Measurements from ENCODE around the gene AVP.

The AVP gene

DNA sequence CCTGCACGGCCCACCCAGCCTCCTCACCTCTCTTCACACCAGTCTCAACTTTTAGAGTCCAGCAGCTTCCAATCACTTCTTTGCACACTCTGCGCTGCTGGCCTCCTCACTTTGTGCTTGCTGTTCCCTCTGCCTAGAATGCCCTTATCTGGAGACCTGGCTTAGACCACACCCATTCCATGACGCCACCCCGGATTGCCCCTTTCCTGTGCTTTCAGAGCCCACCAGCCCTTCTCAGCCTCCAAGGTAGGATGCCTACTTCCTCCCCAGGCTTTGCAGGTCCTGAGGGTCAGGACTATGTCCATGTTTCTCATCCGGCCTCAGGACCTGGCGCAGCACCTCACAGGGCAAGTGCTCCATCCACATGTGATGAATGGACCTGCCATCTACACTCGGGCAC, 27.0 kb upstream of the AVP start:
- no peaks in the 10 kb centered on the region for H3K4me1 ChIP-seq (ENCODE audit: control insufficient read depth, insufficient read depth, low read length, poor library complexity, severe bottlenecking)
- no peak overlapping the region for H3K4me3 ChIP-seq (ENCODE audit: insufficient read depth, low read depth, low read length, poor library complexity, severe bottlenecking)
- H3K36me3 ChIP-seq (ENCODE audit: control insufficient read depth, insufficient read depth, low read length): peaks cover 34% of the 10 kb centered on the region
- no peak for DNase-seq
- no peaks in the 10 kb centered on the region for H3K9me3 ChIP-seq (ENCODE audit: control insufficient read depth, low read length)
- no peaks in the 10 kb centered on the region for H3K27me3 ChIP-seq (replicated peaks; ENCODE audit: control insufficient read depth, insufficient read depth, low read length, poor library complexity, severe bottlenecking)
- no peak overlapping the region for H3K27ac ChIP-seq (ENCODE audit: insufficient read depth, low read length, poor library complexity, severe bottlenecking)

GRCh38 chr20:3109350-3110302, 25.1 kb upstream of the AVP start:
- Histone ChIP-seq H3K36me3 (ENCODE audit: control insufficient read depth, insufficient read depth, low read length) (peaks cover 34% of the 10 kb centered on the region), H3K4me3 (ENCODE audit: insufficient read depth, low read depth, low read length, poor library complexity, severe bottlenecking) (no peak overlapping the region), H3K4me1 (ENCODE audit: control insufficient read depth, insufficient read depth, low read length, poor library complexity, severe bottlenecking) (no peaks in the 10 kb centered on the region), H3K27ac (ENCODE audit: insufficient read depth, low read length, poor library complexity, severe bottlenecking) (no peak overlapping the region), H3K9me3 (ENCODE audit: control insufficient read depth, low read length) (no peaks in the 10 kb centered on the region), H3K27me3 (replicated peaks; ENCODE audit: control insufficient read depth, insufficient read depth, low read length, poor library complexity, severe bottlenecking) (no peaks in the 10 kb centered on the region)
- no peak for DNase-seq

- Histone ChIP-seq H3K27ac (ENCODE audit: insufficient read depth, low read length, poor library complexity, severe bottlenecking) (no peak overlapping the region), H3K9me3 (ENCODE audit: control insufficient read depth, low read length) (no peaks in the 10 kb centered on the region), H3K4me3 (ENCODE audit: insufficient read depth, low read depth, low read length, poor library complexity, severe bottlenecking) (no peak overlapping the region), H3K27me3 (replicated peaks; ENCODE audit: control insufficient read depth, insufficient read depth, low read length, poor library complexity, severe bottlenecking) (no peaks in the 10 kb centered on the region), H3K4me1 (ENCODE audit: control insufficient read depth, insufficient read depth, low read length, poor library complexity, severe bottlenecking) (no peaks in the 10 kb centered on the region), H3K36me3 (ENCODE audit: control insufficient read depth, insufficient read depth, low read length) (peaks cover 27% of the 10 kb centered on the region)
- no peak for DNase-seq
Measured at GRCh38 chr20:3107464-3108025, 23.0 kb upstream of the AVP start.

GRCh38 chr20:3106658-3107463, 22.3 kb upstream of the AVP start:
- H3K36me3 ChIP-seq (ENCODE audit: control insufficient read depth, insufficient read depth, low read length): peaks cover 27% of the 10 kb centered on the region
- DNase-seq: no peak

GRCh38 chr20:3106185-3106584, 21.7 kb upstream of the AVP start:
- Histone ChIP-seq H3K4me3 (ENCODE audit: insufficient read depth, low read depth, low read length, poor library complexity, severe bottlenecking) (no peak overlapping the region), H3K36me3 (ENCODE audit: control insufficient read depth, insufficient read depth, low read length) (peaks cover 27% of the 10 kb centered on the region), H3K27ac (ENCODE audit: insufficient read depth, low read length, poor library complexity, severe bottlenecking) (no peak overlapping the region), H3K27me3 (replicated peaks; ENCODE audit: control insufficient read depth, insufficient read depth, low read length, poor library complexity, severe bottlenecking) (no peaks in the 10 kb centered on the region), H3K9me3 (ENCODE audit: control insufficient read depth, low read length) (no peaks in the 10 kb centered on the region), H3K4me1 (ENCODE audit: control insufficient read depth, insufficient read depth, low read length, poor library complexity, severe bottlenecking) (peaks cover 8% of the 10 kb centered on the region)
- DNase-seq: no peak

More at GRCh38 chr20:3106658-3107463, 22.3 kb upstream of the AVP start:
- Histone ChIP-seq H3K9me3 (ENCODE audit: control insufficient read depth, low read length) (no peaks in the 10 kb centered on the region), H3K27ac (ENCODE audit: insufficient read depth, low read length, poor library complexity, severe bottlenecking) (no peak overlapping the region), H3K4me1 (ENCODE audit: control insufficient read depth, insufficient read depth, low read length, poor library complexity, severe bottlenecking) (peaks cover 5% of the 10 kb centered on the region), H3K27me3 (replicated peaks; ENCODE audit: control insufficient read depth, insufficient read depth, low read length, poor library complexity, severe bottlenecking) (no peaks in the 10 kb centered on the region), H3K4me3 (ENCODE audit: insufficient read depth, low read depth, low read length, poor library complexity, severe bottlenecking) (no peak overlapping the region)

- DNase-seq: no peak
- H3K9me3 ChIP-seq (ENCODE audit: control insufficient read depth, low read length): no peaks in the 10 kb centered on the region
- peaks cover 8% of the 10 kb centered on the region for H3K4me1 ChIP-seq (ENCODE audit: control insufficient read depth, insufficient read depth, low read length, poor library complexity, severe bottlenecking)
- no peaks in the 10 kb centered on the region for H3K27me3 ChIP-seq (replicated peaks; ENCODE audit: control insufficient read depth, insufficient read depth, low read length, poor library complexity, severe bottlenecking)
- H3K27ac ChIP-seq (ENCODE audit: insufficient read depth, low read length, poor library complexity, severe bottlenecking): no peak overlapping the region
- no peak overlapping the region for H3K4me3 ChIP-seq (ENCODE audit: insufficient read depth, low read depth, low read length, poor library complexity, severe bottlenecking)
- H3K36me3 ChIP-seq (ENCODE audit: control insufficient read depth, insufficient read depth, low read length): peaks cover 27% of the 10 kb centered on the region
Measured at GRCh38 chr20:3105256-3106137, 21.0 kb upstream of the AVP start.

GRCh38 chr20:3103369-3104032, 19.0 kb upstream of the AVP start:
- H3K4me1 ChIP-seq (ENCODE audit: control insufficient read depth, insufficient read depth, low read length, poor library complexity, severe bottlenecking): peaks cover 8% of the 10 kb centered on the region
- no peak for DNase-seq
- no peaks in the 10 kb centered on the region for H3K27me3 ChIP-seq (replicated peaks; ENCODE audit: control insufficient read depth, insufficient read depth, low read length, poor library complexity, severe bottlenecking)
- H3K36me3 ChIP-seq (ENCODE audit: control insufficient read depth, insufficient read depth, low read length): peaks cover 8% of the 10 kb centered on the region
- H3K4me3 ChIP-seq (ENCODE audit: insufficient read depth, low read depth, low read length, poor library complexity, severe bottlenecking): no peak overlapping the region
- no peak overlapping the region for H3K27ac ChIP-seq (ENCODE audit: insufficient read depth, low read length, poor library complexity, severe bottlenecking)
- H3K9me3 ChIP-seq (ENCODE audit: control insufficient read depth, low read length): no peaks in the 10 kb centered on the region

DNA sequence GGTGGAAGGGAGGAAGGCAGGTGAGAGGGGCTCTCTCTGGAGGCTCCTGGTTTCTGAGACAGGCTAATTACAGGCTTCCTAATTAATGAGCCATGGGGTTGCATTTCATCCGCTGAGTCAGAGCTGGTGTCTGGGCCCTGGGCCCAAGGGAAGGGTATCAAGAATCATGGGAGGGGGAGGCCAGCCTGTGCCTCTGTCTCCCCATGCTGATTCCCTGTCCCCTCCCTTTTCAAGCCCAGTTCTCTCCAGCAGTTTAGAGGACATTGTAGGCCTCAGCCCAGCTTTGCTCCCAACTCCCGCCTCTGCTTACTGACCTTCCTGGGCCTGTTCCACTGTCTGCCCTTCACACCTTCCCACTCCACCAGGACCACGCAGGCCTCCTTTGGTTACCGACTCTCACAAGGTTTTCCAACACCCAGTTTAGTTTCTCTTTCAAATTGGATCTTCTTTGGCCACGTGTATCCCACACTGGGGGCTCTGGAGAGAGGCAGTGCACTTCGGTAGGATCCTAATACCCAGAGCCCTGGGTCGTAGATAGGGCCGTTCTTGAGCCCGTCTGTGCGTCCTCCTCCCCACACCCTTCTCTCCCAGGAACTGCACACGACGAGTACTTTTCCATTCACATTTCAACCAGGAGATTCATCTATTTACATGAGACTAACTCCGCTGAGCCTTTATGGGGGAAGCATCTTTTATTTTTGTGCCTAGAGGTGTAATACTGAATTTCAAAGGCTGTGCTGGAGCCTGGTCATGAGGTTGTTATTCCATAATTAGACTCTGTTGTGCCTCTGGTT, 18.2 kb upstream of the AVP start:
- DNase-seq: no peak

More for the DNA sequence above, 18.2 kb upstream of the AVP start:
- no peak overlapping the region for H3K4me3 ChIP-seq (ENCODE audit: insufficient read depth, low read depth, low read length, poor library complexity, severe bottlenecking)
- H3K36me3 ChIP-seq (ENCODE audit: control insufficient read depth, insufficient read depth, low read length): peaks cover 7% of the 10 kb centered on the region
- no peaks in the 10 kb centered on the region for H3K27me3 ChIP-seq (replicated peaks; ENCODE audit: control insufficient read depth, insufficient read depth, low read length, poor library complexity, severe bottlenecking)
- no peak overlapping the region for H3K27ac ChIP-seq (ENCODE audit: insufficient read depth, low read length, poor library complexity, severe bottlenecking)
- H3K4me1 ChIP-seq (ENCODE audit: control insufficient read depth, insufficient read depth, low read length, poor library complexity, severe bottlenecking): peaks cover 8% of the 10 kb centered on the region
- H3K9me3 ChIP-seq (ENCODE audit: control insufficient read depth, low read length): no peaks in the 10 kb centered on the region

Measured in effector memory CD4-positive, alpha-beta T cell (primary cell).